RPMI8226 (cell line): ENCODE data around the gene TMEM39A.
A peak's percentile ranks its signal among the peaks of the same experiment; 100 is the strongest.

Source experiments
- DNase-seq: peaks from one replicate; pipeline ENCODE4 v3.0.0-alpha.2; 2015

TMEM39A gene

GRCh38 chr3:119463171-119464169 lies at the start of gene TMEM39A:
Gene TMEM39A (minus strand): TSS chr3:119463615. CDS start chr3:119462074, 1,541 bp downstream.
- peak; percentile 99 for DNase-seq

- no peak for DNase-seq
Measured at GRCh38 chr3:119510690-119511089, 47.3 kb upstream of the TMEM39A start.

- DNase-seq, result no peak
Measured at GRCh38 chr3:119508172-119508845, 44.9 kb upstream of the TMEM39A start.

- DNase-seq, result no peak
Measured at GRCh38 chr3:119507404-119507803, 44.0 kb upstream of the TMEM39A start.

- DNase-seq, result no peak
Measured at GRCh38 chr3:119506631-119507030, 43.2 kb upstream of the TMEM39A start.

GRCh38 chr3:119500901-119501300 lies 37.5 kb upstream of the TMEM39A start:
- no peak for DNase-seq

- no peak for DNase-seq
Measured at GRCh38 chr3:119500265-119500664, 36.9 kb upstream of the TMEM39A start.

- DNase-seq, result peak; percentile 98
Measured at GRCh38 chr3:119498186-119499011, 35.0 kb upstream of the TMEM39A start, which contains the start of gene TIMMDC1. Gene TIMMDC1 (plus strand): TSS chr3:119498547. CDS start chr3:119498734, 187 bp downstream.

- DNase-seq, result peak; percentile 17
Measured at GRCh38 chr3:119497820-119498185, 34.4 kb upstream of the TMEM39A start.

- DNase-seq, result no peak
Measured at GRCh38 chr3:119494597-119494996, 31.2 kb upstream of the TMEM39A start.

GRCh38 chr3:119492810-119493209 lies 29.4 kb upstream of the TMEM39A start:
- no peak for DNase-seq

- no peak for DNase-seq
Measured at GRCh38 chr3:119492128-119492527, 28.7 kb upstream of the TMEM39A start.

- DNase-seq, result no peak
Measured at GRCh38 chr3:119490153-119490552, 26.7 kb upstream of the TMEM39A start.

- DNase-seq, result no peak
Measured at GRCh38 chr3:119485563-119485962, 22.1 kb upstream of the TMEM39A start.

GRCh38 chr3:119483101-119483500 lies 19.7 kb upstream of the TMEM39A start:
- no peak for DNase-seq

- no peak for DNase-seq
Measured at GRCh38 chr3:119481079-119481478, 17.7 kb upstream of the TMEM39A start.

- no peak for DNase-seq
Measured at GRCh38 chr3:119470866-119471265, 7.5 kb upstream of the TMEM39A start.

- DNase-seq, result no peak
Measured at GRCh38 chr3:119469418-119470189, 6.2 kb upstream of the TMEM39A start.

- DNase-seq, result peak; percentile 16
Measured at GRCh38 chr3:119468041-119468440, 4.6 kb upstream of the TMEM39A start.

- DNase-seq, result no peak
Measured at GRCh38 chr3:119457246-119457645, 6.2 kb downstream of the TMEM39A start.

GRCh38 chr3:119456469-119456868 lies 6.9 kb downstream of the TMEM39A start:
- no peak for DNase-seq

- DNase-seq, result no peak
Measured at GRCh38 chr3:119453822-119454221, 9.6 kb downstream of the TMEM39A start.
